IMR-90 (cell line): ENCODE data around the gene VMAC.

ENCODE experiments used
- CTCF ChIP-seq: conservative IDR thresholded peaks from 2 replicates; pipeline ENCODE4 v1.5.1; 2012; ENCODE audit warnings: mild to moderate bottlenecking, low read depth, low read length, improper control_type of control experiment
- FOS ChIP-seq: fragments of 150-350 bp; IDR thresholded peaks from 2 replicates; pipeline ENCODE4 v1.6.1; 2016; ENCODE audit warnings: low read depth, low read length
- POLR2A ChIP-seq: IDR thresholded peaks from 2 replicates; pipeline ENCODE4 v1.6.1; 2012; ENCODE audit warnings: mild to moderate bottlenecking, low read depth, low read length

DNA sequence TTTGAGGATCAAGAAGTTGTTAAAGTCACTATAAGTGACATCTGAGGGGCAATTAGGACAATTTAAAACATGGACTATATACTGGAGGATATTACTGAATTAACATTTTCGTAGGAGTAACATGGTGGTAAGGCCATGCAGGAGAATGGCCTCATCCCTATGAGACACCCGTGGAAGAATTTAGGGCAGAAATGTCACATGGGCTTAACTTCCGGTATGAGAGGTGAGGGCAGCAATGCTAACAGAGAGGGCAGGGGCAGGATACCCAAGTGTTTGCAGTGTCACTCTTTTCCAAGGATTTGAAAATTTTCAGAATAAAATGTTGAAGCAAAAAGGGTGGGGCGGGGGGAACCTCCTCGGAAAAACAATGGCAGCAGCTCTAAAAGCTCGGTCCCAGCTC, 49.6 kb downstream of the VMAC start:
- TF ChIP-seq FOS (no peak), CTCF (no peak), POLR2A (no peak)
